Effector CD4-positive, alpha-beta T cell (primary cell): ENCODE results near the gene AKAP6.
"Not testable (repeated sequence)": the region's sequence is repeated elsewhere in the genome, so short reads cannot be mapped to it uniquely, and the experiment has no call there.

ENCODE experiments used
- DNase-seq: peaks from one replicate; pipeline ENCODE4 v3.0.0-alpha.2; 2020

AKAP6 gene

DNA sequence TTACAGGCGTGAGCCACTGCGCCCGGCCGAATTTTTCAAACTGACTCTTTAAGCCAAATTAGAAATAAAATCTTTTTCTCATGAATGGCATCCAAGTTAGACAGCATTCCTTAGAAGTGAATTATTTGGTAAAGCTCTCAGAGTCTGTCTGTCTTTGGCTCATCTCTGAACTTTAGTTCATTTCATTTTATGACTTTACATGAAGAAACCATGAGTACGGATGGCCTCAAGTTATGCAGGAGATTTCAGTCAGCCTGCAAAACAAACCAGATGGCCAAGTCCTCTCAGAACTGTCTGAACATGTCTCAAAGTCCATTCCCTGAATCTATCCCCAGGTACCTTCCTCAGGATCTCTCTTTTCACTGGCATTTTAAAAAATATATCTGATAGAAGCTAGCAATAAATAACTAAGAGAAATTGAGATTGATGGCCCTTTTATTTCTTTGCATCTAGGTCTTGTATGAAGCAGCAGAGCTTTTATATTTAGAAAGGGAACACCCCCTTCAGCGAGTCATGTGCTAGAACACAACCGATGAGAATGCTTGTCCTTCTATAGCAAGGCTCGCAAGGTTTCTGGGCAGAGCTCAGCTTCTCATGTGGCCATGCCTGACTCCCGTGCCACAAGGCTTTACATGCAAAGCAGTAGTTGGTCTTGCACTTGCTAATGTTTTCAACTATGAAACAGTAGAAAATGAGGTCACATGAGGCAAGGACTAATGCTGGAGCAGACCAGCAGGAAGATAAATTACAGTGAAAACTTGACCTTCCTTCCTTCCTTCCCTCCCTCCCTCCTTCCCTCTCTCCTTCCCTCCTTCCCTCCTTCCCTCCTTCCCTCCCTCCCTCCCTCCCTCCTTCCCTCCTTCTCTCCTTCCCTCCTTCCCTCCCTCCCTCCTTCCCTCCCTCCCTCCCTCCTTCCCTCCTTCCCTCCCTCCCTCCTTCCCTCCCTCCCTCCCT lies 125.0 kb downstream of the AKAP6 start:
- no peak for DNase-seq

DNA sequence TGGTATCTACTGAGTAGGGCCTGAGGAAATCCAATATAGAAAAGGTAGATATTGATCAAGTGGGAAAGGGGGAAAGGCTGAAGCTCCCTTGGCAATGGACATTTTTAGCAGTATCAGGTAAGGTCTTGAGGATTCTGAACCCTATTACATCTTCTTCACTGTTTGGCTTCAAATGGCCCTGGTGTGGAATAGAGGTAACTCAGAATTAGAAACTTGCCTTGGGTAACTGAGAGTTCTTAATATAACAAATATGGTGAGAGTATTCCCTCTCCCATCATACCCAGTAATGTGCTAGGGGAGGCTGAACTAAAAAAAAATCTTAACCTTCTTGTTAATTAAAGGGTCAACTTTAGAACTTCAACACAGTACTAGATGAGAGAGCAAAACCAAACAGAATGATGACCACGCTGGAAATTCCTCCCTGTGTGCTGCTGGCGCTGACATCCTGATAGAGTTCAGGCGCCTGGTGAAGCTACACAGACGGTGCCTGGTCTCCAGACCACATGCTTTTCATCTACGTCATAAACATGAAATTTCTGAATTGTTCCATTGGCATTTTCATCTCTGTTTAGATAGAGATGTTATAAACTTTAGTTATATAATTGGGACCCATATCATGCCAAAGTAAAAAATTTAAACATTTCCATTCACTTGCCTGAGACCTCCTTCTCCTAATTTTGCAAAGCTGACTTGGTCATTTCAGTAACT lies 128.3 kb downstream of the AKAP6 start:
- DNase-seq, result no peak

DNA sequence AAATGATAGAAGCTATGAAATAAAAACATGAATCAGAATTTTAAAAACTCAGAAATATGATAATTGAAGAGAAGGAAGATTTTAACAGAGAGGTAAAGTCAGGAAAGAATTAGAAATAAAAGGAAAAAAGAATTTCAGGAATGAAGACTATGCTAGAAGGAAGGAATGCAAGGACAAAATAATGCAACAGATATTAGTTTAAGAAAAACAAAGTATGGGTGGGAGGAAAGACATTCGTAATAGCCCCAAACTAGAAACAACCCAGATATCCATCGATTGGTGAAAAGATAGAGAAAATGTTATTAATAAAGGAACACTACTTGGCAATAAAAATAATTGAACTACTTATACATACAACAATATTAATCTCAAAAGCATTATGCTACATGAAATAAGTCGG lies 129.6 kb downstream of the AKAP6 start:
- no peak for DNase-seq

DNA sequence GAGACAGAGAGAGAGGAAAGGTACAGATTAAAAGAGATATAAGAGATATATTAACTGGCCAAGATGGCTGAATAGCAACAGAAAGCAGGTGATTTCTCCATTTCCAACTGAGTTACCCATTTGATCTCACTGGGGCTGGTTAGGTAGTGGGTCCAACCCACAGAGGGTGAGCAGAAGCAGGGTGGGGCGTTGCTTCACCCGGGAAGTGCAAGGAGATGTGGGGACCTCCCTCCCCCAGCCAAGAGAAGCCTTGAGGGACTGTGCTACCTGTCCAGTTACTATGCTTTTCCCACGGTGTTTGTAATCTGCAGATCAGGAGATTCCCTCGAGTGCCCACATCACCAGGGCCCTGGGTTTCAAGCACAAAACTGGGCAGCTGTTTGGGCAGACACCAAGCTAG lies 131.2 kb downstream of the AKAP6 start:
- DNase-seq, result no peak

DNA sequence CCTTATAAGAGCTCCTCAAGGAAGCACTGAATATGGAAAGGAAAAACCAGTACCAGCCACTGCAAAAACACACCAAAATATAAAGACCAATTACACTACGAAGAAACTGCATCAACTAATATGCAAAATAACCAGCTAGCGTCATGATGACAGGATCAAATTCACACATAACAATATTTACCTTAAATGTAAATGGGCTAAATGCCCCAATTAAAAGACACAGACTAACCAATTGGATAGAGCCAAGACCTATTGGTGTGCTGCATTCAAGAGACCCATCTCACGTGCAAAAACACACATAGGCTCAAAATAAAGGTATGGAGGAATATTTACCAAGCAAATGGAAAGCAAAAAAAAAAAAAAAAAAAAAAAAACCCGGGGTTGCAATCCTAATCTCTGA lies 133.5 kb downstream of the AKAP6 start:
- DNase-seq, result not testable (repeated sequence)

DNA sequence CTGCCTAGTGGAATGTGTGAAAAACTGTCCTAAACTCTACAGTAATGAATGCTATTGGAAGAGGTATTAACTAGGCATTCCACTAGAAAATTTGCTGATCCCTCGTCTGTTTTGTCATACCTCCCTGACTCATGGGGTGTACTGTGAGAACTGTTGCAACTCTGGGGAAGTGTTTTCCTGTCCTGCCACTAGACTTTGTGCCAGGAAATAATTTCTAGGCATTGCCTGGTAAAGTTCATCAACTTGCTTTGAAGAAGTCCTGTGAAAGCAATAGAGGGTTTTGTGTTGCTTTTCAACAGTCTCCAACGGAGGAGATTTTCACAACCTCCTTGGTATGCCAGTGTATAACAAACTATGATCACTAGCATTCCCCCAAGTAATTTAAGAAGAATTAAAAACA lies 139.9 kb downstream of the AKAP6 start:
- no peak for DNase-seq

DNA sequence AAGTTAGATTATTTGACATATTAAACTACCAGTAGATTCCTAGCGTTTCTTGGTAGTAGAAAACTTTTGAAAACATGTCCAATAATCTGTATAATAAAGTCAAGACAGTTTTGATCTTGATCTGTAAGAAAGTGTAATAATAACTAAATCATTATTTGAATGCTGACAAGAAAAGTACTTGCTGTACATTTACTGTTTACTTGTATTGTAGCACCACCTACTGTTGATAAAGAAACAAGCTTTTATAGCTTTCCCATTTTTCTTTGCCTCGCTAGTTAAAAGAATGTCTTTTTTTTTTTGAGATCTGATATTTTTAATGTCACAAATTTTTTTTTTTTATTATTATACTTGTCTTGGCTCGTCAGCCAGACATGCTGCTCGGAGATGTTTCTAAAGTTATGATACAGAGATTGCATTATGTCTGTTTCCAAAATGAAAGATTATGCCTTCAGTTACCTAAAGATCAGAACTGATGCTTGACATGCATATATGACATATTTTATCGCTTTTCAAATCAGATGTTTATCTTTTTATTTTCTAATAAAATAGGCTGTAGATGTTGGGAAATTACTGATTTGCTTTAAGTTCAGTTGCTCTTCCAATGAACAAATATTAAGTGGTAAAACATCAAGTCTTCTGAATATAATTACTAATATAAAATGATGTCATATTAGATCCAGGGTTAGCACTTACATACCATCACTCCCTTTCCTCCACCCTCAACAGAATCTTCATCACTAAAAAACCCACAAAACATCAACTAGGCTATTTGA lies 140.5 kb downstream of the AKAP6 start:
- no peak for DNase-seq

DNA sequence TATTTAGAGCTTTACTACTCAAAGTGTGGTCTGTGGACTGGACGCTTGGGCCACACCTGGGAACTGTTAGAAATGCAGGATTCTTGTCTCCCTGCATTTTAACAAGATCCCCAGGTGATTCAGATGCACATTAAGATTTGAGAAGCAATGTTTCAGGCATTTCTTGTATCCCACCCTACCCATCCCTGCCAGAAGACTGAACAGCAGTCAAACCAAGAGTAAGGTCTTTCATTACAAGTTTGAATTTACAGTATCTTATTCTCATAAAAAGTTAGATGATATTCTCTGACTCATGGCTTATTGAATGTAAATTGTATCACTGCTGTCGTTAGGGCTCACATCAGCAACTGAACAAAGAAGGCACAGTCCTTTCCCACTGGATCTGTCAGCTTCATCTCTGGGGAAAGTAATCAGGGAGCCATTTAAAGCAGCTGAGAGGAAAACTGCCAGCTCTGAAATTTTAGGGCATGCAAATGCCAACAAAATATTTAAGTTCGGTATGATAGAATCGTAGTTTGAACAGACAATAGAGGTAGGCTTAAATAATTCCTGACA lies 141.1 kb downstream of the AKAP6 start:
- DNase-seq, result no peak

DNA sequence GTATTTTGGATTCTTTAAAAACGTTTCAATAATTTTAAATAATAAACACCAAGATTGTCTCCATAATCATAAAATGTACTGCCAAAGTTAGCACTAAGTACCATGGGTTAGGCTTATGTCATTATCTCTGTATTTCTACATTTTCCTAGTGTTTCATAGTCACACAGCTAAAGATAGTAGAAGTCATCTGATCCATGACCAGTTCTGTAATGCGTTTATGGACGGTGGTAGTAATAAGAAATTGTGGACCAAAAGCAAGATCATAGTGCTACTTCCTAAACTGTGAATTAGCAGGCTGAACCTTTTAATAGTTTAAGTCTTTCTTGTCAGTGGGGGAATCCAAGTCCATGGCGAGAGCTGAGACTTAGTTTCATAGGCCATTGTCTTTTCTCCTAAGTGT lies 142.1 kb downstream of the AKAP6 start:
- DNase-seq, result no peak

DNA sequence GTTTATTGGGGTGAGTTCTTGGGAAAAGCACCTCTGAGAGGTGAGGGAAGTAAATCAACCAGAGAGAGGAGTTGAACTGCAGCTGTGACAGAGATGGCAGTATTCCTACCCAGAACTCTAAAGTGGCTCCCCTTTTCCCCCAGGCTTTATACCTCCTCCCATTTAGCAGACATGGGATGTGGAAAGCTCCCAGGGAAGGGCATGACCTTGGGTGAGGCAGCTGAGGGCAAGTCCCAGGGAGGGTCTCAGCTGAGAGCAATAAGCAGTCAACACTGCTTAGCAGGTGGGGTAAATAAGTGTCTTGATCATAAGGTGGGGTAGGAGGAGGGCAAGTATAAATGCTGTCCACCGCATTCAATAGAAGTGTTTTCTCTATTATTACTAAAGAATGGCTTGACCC lies 143.0 kb downstream of the AKAP6 start:
- no peak for DNase-seq

DNA sequence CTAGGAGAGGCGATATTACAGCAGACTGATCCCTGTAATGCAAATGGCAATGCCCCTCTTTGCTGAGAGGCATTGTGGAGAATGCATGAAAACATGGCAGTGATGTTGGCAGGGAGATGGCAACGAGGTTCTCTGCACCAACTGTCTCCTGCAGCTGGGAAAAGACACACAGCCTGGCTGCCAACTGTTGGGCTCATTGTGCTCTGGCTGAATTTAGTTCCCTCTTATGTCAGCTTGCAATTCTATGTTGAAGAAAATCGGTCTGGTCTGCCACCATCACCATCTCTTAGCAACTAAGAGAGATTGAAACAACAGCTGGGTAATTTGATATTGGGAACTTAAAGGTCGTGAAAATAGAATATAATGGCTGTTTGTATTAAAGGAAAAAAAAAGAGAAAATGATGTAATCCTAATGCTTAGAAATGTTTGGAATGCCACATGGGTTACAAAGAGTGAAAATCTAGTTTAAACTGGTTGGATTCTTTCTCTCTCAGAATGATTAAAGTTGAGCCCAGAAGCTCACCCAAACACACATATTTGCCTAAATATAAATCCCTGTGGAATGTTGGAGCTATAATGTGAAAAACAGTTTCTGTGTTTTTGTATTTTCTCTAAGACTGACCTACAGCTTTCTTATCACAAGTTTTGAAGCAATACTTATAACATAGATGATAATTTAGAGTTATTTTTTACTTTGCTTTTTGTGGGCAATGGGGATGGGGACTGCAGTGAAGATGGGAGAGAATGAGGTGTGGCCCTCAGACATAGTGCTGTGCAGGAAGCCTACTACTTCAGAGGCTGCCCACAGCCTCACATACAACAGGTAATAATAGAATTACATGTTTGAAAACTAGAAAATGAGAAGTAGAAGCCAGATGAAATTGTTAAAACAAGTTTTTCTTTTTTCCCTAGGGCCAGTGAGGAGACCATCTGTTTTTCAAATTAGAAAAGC lies 143.7 kb downstream of the AKAP6 start:
- DNase-seq, result no peak

DNA sequence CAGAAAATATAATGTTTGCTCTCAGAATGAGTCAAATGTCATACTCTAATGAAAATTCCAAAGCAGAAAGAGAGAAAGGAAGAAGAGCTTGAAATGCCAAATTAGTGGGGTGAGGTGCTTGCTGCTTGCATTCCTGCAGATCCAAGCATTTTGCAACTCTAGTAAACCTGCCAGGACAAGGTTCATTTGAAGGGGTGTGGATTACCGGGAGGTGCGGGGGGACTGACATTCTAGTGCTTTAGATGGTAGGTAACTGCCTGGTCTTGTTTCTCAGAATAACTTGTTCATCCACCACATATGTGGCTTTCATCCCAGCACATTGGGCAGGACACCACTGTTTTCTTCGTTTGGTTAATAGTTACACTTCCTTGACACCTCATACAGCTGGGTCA lies 144.4 kb downstream of the AKAP6 start:
- DNase-seq, result no peak

DNA sequence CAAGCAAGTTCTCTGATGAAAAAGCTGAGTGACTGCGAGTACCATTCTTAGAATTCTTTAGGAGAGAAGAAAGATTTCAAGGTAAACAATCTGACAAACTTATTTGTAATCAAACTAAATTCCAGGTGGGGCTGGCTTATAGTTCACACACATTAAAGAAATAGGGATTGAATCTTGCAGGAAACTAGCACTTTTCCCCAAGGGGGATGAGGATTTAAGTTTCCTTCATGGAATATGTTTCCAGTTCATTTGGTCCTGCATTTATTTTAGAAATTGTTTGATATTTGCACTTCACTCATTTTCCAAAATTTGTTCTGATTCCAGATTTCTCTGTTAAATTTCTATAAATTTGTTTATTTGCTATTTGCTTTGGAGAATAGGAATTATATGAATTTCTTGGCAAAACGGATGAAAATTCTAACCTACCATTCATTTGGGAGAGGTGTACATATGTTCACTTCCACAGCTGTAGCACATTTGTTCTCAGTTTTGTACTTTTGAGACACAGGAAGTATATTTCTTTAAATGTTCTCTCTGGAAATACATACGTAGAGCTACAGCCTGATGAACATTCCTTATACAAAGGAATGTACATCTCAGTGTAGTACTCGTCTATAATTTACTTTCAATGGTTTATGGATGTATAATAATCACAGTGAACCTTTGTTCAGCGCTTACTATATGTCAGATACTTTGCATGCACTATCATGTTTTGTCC lies 145.5 kb downstream of the AKAP6 start:
- DNase-seq, result no peak

DNA sequence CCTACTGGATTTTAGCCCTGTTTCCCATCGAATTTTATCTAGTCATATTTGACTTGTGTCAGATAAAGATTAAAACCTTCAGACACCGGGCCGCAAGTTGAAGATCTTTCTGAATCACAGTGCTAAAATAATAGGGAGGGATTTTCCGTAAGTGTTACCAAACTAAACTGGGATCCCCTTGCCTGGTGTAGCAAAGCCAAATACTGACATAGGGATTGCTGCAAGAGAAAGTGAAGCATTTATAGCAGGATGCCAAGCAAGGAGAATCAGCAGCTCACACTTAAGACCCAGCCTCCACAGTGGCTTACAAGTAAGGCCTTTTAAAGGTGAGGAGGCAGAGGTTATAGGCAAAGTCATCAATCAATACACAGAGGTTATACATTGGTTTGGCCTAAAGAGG lies 147.4 kb downstream of the AKAP6 start:
- DNase-seq, result no peak

DNA sequence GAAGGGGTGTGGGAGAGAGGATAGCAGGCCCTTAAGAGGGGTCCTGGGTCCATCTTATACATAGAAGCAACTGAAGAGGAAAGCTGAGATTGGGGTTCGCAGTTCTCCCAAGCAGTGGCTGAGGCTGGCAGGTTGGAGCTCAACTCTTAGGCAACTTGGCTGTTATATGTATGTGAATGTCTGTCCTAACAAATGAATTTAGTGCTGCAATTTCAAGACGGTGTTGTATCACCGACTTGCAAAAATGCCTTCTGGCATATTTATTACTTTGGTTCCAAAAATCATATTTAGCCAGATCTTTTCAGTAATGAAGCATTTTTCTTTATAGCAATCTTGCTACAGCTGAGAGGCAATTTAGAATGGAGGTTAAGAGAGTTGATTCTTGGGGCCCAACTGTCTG lies 148.3 kb downstream of the AKAP6 start:
- DNase-seq, result no peak

DNA sequence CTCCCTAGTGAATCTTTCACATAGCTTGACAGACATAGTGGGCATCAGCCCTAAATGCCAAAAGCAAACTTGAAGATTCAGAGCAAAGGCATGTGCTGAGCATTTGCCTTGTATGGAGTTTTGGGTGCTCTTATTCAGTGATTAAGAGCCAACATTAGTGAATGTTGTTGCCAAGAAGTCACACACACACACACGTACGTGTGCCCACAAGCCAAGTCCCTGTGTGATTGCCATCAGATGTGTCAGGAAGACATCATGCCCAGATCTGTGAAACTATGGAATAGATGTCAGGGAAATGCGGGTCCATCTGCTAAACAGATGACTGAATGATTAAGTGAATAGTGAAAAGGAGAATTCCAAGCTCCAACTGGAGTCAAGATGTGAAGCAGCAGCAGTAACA lies 149.0 kb downstream of the AKAP6 start:
- no peak for DNase-seq

DNA sequence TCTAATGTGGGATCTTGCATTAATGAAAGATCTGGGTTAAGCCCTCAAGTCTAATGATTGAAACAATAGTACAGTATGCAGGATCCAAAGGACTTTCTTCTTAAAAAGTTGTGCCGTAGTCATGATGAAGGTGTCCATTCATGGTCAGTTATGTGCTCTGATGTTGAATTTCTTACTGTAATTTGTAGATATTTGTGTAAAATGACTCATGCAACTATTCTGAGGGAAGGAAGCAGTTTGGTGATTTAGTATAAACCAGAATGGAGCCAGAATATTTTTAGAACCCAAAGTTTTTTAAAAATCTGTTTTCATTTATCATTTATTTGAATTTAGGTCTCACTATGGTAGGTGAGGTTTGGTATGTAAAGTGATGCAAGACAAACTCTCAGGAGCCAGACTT lies 151.2 kb downstream of the AKAP6 start:
- no peak for DNase-seq

DNA sequence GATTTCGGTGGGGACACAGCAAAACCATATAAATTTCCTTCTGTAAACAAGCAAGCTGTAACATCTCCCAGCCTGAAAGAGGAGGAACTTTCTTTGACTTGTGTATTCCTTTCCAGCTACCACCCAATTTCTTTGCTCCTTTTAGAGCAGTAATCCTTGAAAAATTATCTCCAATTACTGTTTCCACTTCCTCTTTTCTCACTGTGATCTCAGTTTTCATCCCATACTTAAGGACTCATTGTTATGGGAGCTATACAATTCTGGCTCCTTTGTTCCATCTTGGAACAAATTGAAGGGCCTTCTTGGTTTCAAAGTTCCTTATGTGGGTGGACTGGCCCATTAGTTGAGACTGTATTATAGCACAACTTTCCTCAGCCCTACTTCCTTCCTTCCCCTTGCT lies 152.6 kb downstream of the AKAP6 start:
- DNase-seq, result no peak

DNA sequence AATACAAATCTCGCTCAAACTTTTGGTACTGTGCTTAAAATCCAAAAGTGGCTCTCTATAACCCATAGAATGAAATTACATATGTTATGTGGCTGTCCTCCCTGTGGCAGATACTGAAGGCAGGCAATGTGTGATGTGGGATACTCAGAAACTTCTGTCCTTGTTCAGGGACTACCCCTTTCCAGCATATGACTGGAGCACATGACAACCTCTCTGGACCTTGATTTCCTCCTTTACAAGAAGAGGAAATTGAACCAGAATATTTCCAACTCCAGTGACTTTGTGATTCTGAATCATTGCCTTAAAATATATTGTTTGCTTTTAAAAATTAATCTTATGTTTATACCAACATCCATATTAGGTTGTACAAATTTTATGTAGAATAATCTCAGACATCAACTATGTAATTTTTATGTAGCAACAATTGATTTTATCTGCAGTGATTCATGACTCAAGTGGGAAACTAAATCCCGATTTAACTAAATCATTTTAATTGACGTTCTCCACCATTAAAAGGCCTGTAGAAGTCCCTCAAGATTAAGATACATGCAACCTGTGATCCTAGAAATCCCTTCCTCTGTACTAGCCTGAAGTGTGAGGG lies 162.4 kb downstream of the AKAP6 start:
- DNase-seq, result no peak

DNA sequence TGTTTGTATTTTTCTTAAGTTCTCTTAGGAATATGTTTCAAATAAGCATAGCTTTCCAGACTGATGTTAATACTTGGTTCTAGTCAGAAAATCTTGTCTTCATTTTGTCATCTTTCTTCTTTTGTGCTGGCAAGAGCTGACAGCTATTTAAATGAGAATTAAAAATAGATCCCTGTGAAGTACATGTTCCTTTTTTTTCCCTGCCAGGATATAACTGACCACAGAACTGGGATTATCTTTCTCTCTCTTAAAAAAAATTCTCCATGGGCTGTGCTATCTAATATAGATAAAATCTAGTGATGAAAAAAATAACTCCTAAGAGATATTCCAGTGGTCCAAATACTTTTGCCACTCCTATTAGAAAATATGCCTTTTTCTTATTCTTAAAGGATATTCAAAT lies 163.4 kb downstream of the AKAP6 start:
- DNase-seq, result no peak
